SK-N-MC (cell line): ENCODE measurements around the gene FGD5.

Experiments
- EZH2 ChIP-seq: fragments of 200-600 bp; sonication (generic); IDR thresholded peaks from one replicate; pipeline ENCODE4 v1.6.1; 2017; ENCODE audit warnings: antibody characterized with exemption
- POLR2AphosphoS5 ChIP-seq: IDR thresholded peaks from 2 replicates; pipeline ENCODE4 v1.6.1; 2012; ENCODE audit warnings: mild to moderate bottlenecking, low read depth, low read length, borderline replicate concordance

DNA sequence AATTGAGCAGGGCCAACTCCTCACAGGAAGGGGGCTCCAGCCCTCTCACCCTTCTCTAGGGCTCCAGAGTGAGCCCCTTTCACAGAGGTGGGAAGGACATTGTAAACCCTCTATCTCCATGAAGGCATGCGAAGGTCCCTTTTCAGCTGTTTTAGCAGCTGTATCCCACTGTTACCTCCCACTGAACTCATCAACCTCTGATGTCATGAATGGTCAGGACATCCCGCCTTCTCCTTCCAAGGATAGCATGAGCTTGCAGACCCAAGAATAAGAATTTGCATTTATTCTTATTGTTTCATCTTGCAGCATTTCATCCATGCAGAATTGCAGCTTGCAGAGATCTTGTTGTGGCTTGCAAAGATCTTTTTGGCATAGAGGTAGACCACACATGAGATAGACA is 24.3 kb upstream of the FGD5 start:
- TF ChIP-seq POLR2AphosphoS5 (no peak), EZH2 (no peak)
